Ovary (tissue), 3 donors: ENCODE data around the gene PARD3.

ENCODE experiments used
- CTCF ChIP-seq, 3 donors: fragments of 450-650 bp in 2 of 3; fragments of 200-600 bp in 1 of 3; IDR thresholded peaks; one replicate each; pipeline versions ENCODE4 v1.5.1 to v1.8.0; 2016 to 2022; ENCODE audit warnings: antibody characterized with exemption in 3 of 3, mild to moderate bottlenecking in 1 of 3
- EP300 ChIP-seq: sonication (generic); formaldehyde crosslinking; IDR thresholded peaks from one replicate; pipeline ENCODE4 v1.6.1; 2017; ENCODE audit warnings: antibody characterized with exemption
- POLR2A ChIP-seq: fragments of 450-650 bp; IDR thresholded peaks from one replicate; pipeline ENCODE4 v1.6.1; 2017; ENCODE audit warnings: antibody characterized with exemption, mild to moderate bottlenecking, moderate library complexity
- donor health status: DM: no; HTN: no; CAD: no.

DNA sequence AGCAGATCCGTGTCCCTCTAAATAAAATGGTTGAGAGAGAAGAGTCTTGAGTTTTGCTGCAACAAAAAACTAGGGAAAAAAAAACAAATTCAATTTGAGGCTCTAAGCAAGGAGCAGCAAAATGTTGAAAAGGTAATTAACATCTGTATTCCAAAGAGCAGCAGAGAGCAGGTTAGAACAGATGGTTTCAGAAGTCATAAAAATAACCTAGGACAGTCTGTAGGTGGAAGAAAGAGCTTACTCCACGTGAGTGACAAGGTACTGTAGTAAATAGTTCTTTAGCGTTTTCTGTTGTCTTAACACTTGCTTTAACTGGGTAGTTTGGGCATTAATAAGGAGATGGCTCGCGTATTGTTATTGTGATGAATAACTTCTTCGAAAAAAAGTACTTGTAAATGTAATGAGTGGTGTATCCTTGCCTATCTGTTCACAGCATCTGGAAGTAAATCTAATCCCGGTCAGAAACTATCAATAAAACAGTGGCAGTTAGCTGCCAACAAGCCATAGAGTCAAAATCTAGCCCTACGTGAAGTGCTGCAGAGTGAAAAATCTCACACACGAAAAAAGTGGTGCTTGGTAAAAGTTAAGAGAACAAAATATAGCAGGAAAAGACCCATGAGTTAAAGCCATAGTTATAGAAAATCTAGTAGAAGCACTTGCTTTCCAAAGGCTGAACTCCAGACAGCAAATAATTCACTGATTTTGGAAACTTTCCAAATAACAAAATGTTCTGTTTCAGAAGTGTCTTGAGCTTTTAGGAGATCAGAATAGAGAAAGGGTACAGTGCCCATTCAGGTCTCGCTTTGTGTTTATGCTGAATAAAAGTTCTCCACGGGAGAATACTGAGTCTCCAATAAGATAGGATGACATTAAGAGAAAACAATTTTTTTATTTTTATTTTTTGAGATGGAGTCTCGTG, 49.3 kb upstream of the PARD3 start:
- TF ChIP-seq CTCF (IDR thresholded peaks at IDR 0.05) (no peak), POLR2A (no peak), EP300 (no peak)
